Colon (tissue), 2 donors: ENCODE results near the gene SERPINA4.
"Not testable (repeated sequence)": the region's sequence is repeated elsewhere in the genome, so short reads cannot be mapped to it uniquely, and the experiment has no call there.

Experiments
- FAIRE-seq: peaks from 2 replicates; lab custom pipeline; 2012; peaks lifted over from hg19 to GRCh38; lab: Jason Lieb, UNC
- donor health status: control.
- donor health status: control.

The SERPINA4 gene

DNA sequence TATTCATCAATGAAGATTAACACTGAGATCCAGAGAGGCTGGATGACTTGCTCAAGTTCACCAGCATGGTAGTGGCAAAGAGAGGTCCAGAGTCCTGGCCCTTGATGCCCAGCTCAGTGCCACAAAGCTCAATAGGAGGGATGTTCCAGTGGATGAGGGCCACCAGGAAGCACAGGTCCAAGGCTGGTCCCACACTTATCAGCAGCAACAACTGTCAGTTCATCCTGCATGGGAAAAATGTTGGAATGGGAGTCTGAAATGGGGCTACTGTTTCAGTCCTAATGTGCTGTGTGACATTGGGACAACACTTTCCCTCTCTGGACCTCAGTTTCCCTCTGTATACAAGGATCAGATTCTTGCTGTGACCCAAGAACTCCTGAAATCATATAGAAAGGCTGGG, 31.2 kb downstream of the SERPINA4 start:
- FAIRE-seq = no peak

DNA sequence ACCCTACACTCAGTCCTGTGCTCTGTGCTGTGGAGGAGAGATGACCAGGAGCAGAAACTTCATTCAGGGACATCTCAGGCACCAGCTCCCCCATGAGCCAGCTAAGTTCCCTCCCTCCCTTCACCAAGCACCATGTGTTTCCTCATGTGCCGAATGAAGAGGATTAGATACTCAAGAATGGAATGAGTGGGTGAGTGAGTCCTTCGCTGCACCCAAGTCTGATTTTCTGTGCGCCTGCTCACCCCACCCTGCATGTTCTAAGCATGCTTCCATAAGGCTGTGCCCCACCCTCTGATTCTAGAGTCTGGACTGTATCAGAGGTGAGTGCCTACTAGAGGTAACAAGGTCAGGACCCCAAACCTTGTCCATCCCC, 32.1 kb downstream of the SERPINA4 start:
- FAIRE-seq = no peak

DNA sequence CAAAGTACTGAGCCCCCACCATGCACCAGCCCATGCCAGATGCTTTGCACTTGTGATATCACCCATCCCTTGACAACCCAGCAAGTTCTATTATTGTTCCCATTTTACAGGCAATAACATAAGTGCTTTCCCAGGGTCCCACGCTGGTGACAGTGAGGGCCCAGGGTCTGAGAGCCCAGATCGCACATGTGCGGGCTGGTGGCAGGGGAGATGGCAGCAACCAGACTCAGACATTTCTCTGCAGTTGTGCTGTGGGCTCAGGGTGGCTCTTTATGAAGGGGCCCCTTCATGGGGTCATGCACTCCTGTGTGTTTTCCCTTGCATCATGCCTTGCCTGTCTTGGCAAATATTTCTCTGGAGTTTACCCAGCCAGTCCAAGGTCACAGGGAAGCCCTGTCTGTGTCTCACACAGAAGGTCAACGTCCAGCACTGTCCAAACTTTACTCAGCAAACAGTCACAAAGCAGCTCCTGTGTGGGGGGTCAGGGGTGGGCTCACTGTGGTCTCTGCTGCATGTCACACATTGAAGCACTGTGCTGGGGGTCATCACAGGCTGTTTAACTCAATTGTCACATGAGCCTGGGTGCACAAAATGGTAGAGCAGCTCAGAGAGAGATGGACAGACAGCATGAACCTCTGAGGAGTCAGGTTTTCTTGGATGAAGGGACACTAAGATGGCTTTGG, 32.6 kb downstream of the SERPINA4 start:
- FAIRE-seq = no peak

DNA sequence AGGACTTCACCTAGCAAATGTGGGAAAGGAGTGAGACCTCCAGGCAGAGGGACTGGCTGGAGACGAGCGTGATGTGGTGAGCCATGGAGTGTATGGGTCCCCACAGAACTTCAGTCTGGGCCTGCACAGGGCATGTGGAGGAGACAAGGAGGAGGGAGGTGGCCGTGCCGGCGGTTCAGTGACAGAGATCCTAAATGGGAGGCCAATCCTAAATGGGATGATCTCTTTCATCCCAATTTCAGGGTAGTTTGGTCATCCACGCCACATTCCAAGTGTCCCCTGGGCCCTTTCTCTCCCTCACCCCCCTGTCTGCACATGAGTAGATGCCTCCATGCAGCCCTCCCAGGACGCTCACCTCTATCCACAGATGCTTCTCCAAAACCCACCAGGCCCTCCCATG, 33.2 kb downstream of the SERPINA4 start:
- FAIRE-seq = no peak

DNA sequence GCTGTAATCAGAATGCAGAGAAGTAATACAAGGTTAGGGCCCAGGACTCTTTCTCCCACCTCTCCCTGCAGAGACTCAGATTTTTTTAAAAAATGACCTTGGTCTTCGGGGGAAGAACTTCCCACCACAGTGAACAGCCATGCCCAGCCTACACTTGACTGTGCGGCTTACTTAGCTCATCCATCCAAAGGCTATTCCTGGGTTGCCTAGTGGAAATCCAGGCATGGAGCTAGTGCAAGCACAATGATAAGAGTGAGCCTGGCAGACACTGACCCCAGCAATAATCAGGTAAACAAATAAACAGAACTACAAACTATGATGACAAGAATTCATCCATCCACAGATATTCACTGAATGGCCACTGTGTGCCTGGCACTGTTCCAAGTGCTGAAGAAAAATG, 34.7 kb downstream of the SERPINA4 start:
- FAIRE-seq = no peak

DNA sequence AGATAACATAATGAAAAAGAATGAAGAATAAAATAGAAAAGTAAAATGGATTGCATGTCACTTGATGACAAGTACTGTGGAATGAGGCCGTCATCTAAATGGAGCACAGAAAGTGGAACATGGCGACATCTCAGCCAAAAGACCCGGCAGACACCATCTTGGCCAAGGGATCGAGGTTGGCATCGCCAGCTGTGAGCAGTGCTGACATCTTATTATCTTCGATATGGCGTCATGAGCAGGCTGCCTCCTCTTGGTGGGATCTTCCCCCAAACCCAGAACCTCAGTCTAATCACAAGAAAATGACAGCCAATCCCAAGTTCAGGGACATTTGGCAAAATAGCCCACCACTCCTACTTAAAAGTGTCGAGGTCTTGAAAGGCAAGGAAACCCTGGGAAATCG, 35.1 kb downstream of the SERPINA4 start:
- no peak for FAIRE-seq

DNA sequence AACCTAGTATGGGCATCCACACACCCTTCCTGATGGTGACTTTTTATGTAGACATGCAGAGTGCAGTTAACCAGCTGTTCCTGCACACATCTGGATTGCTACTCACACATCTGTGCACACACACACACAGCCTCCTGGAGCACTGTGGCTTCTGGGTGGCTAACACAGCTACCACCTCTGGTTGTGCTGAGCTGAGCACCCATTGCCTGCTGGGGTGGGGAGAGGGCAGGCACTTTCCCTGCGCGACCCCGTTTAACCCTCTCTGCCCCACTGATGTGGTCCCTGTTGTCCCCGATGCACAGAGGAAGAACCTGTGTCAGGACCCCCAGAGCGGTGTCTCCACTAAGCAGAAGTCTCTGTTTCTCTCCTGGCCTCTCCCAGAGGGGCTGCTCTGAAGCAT, 36.5 kb downstream of the SERPINA4 start:
- no peak for FAIRE-seq

DNA sequence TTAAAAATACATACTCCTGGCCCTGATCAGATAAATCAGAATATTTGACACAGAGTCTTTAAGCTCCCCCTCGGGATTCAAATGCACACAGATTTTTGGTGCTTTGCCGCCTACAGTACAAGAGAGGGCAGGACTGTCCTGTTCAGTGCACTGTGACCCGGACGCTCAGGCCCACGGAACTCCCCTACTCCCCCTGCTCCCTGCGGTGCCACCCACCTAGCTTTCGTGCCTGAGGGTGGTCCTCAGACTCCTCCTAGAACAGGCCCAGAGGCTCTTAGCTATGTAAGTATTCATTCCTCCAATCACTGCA, 37.2 kb downstream of the SERPINA4 start:
- FAIRE-seq = no peak

DNA sequence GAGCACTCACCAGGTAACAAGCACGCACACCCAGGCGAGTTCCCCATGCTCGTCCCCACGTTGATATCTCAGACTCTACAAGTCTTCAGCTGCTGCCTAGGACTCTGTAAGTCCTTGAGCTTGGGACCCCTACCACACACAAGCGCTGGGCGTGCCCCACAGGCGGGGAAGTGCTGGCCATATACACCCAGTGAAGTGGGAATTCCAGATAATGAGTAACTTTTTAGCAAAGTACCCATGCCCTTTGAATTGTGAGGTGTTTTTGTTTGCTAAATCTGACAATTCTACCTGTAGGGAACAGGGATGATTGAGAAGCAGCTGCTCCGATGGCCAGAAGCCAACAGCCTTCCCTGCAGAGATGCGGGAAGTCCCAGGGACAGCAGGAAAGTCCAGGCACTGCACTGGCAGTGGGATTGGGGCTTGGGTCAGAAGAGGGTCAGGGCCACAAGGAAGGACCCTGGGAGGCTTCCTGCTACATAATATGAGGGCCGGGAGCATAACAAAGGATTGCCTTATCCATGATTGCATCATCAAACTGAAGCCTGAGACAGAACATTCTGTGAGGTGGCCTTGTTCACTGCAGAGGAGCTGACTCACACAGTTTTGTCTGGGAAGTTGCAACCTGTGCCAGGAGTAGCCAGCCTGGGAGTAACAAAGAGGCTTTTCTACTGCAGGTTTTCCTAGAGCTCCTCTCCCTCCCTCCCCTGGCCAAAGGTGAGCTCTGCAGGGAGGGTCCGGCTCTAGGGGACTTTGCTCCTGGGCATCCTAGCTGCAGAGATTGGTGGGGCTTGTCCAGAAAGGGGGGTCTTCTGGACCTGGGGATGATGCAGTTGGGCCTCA, 37.8 kb downstream of the SERPINA4 start:
- FAIRE-seq = no peak

DNA sequence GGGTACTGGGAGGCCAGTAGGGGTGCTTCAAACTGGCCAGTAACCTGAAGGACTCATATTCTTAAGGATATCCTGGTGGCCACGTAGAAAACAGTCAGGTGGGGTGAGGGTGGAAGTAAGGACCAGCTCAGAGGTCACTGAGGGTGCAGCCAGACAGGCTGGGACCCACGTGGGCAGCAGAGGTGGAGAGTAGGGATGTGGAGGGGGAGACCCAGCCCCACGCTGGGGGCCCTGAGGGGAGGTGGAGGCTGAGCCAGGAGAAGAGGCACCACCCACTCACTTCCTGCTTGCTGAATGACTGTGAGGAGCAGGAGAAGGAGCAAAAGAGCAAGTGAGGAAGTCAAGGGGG, 38.4 kb downstream of the SERPINA4 start:
- no peak for FAIRE-seq

DNA sequence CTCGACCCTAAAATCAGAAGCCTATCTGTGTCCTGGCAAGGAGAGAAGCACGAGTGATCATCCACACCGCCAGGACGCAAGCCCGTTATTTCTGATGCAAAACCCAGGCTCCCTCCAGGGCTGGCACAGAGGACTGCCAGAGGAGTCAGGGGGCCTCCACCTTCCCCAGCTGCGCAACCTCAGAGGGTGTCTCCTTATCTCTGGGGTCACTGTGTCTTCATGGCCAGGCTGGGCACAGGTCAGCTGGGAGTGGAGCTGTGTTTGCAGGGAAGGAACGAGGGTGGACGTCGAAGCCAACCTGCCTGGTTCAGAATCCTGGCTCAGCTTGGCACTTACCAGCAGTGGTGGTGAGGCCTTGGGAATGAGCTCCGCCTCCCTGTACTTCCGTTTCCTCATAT, 38.9 kb downstream of the SERPINA4 start:
- no peak for FAIRE-seq

DNA sequence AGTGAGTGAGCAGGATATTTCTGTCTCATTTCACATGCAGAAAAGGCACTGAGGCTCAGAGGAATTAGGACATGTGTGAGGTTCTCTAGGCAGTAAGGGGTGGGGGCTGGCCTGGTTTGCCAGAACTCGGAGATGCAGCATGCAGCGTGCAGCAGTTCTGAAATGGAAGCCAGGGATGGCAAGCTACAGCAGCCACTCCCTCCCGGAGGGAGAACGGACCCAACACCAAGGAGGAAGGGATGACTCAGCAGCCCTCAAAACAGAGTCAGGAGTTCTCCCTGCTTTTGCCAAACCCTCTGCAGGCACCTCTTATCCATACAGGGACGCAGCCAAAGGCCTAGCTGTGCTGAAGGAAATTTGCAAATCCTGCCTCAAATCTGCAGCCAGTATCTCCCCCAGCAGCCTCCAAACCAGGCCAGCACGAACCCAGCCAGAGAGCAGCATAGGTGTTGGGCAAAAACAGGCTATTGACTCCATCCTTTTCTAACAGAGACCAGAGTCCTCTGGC, 40.7 kb downstream of the SERPINA4 start:
- FAIRE-seq = no peak

DNA sequence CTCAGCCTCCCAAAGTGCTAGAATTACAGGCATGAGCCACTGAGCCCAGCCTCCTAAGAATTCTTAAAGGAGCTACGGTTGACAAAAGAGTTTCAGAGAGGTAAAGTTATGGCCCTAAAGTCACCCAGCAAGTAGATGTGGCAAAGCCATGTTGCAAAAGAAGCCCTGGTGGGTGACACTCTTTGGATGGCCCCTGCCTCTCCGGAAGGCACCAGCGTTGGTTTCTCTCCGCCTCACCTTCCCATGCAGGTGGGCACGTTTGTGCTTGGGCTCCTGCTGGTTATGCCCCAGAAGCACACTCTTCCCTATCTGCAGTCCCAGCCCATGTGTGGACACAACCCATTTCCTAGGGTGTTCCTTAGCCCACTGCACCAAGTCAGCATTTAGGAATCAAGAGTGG, 41.5 kb downstream of the SERPINA4 start:
- no peak for FAIRE-seq

DNA sequence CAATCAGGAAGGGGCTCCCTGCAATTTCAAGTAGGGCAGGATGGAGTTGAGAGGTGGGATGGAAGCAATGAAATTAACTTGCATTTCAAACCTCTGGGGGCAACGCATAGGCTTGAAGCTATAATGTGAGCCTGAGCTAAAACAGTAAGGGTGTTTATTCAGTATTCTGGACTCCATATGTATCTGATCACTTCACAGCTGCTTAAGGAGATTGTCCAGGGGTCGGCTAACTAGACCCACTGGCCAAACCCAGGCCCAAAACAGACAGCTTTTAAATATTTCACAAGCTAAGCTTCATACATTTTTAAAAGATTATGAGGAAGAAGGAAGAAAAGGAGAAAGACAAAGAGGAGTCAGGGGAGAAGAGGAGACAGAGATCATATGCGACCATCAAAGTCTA, 44.1 kb downstream of the SERPINA4 start:
- FAIRE-seq = no peak

DNA sequence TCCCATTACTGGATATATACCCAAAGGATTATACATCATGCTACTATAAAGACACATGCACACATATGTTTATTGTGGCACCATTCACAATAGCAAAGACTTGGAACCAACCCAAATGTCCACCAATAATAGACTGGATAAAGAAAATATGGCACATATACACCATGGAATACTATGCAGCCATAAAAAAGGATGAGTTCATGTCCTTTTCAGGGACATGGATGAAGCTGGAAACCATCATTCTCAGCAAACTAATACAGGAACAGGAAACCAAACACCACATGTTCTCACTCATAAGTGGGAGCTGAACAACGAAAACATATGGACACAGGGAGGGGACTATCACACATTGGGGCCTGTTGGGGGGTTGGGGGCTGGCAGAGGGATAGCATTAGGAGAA, 47.7 kb downstream of the SERPINA4 start:
- not testable (repeated sequence) for FAIRE-seq

DNA sequence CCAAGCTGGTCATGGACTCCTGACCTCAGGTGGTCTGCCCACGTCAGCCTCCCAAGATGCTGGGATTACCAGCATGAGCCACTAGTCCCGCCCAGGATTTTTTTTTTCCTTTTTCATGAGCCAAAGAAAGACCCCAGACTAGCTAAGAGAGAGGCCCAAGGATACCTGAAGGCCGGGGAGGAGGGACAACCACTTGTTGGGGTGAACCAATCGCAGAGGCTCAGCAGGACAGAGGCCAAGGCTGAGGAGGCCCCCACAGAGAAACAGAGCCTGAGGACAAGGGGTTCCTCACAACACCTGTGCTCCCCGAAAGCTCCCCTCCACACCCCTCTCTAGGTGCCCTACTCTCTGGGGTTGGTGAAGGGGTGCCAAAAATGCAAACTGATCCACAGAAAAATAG, 49.9 kb downstream of the SERPINA4 start:
- no peak for FAIRE-seq

DNA sequence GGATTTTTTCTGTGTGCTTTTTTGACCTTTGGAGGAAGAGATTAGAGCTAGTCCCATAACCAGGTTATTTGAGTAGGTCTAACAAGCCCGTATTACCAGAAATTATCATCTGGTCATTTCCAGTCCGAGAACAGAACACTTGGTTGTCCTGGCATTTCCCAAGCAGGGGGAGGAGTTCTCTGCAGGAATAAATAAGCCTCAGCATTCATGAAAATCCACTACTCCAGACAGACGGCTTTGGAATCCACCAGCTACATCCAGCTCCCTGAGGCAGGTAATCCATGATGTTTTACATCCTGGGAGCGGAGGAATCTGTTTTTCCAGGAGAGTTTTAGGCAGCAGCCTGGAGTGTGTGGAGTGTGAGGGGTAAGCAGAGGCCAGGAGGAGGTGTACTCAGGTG, 50.9 kb downstream of the SERPINA4 start, which contains the start of gene SERPINA3:
SERPINA3 (plus strand) TSS at position 218 of the 400 bp plus-strand sequence. CDS start 2,051 bp downstream, outside the sequence.
- FAIRE-seq = no peak

DNA sequence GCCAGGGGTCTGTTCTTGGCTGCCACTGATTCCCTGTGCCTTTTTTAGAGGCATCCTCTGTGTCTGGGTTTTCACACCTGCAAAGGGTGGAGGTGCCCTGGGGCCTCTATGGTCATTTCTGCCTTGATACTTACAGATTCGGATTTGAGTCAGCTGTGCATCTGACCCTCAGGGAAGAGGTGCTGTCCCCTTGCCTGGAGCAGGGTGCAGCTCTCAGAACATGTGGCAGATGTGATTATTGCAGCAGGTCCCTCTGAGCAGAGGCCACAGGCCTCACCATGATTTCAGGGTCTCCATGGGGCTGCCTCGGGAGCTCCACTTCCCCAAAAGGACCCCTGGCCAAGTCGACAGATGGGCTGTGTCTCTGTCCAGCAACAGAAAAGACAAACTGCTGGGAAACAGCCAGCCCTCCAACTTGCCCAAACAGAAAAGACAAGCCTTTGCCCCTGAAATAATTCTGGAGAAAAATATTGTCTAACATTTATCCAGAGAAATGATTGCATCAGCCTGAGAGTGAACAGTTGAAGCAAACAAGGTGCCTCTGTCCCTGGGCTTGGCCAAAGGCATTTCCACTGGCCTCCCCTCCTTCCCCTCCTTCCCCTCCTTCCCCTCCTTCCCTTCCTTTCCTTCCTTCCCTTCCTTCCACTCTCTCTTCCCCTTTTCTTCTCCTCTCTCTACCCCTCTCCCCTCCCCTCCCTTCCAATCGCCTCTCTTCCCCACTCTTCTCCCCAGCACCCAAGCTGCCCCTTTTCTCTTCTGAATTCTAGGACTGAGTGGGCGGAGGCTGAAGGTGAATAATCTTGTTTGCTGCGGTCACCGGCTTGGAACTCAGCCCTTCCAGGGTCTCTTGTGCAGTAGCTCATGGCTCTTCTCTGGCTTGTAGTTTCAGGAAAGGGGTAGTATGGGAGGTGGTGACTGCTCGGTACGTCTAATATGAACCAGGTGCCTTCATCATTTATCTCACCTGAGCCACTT, 51.6 kb downstream of the SERPINA4 start:
- no peak for FAIRE-seq

DNA sequence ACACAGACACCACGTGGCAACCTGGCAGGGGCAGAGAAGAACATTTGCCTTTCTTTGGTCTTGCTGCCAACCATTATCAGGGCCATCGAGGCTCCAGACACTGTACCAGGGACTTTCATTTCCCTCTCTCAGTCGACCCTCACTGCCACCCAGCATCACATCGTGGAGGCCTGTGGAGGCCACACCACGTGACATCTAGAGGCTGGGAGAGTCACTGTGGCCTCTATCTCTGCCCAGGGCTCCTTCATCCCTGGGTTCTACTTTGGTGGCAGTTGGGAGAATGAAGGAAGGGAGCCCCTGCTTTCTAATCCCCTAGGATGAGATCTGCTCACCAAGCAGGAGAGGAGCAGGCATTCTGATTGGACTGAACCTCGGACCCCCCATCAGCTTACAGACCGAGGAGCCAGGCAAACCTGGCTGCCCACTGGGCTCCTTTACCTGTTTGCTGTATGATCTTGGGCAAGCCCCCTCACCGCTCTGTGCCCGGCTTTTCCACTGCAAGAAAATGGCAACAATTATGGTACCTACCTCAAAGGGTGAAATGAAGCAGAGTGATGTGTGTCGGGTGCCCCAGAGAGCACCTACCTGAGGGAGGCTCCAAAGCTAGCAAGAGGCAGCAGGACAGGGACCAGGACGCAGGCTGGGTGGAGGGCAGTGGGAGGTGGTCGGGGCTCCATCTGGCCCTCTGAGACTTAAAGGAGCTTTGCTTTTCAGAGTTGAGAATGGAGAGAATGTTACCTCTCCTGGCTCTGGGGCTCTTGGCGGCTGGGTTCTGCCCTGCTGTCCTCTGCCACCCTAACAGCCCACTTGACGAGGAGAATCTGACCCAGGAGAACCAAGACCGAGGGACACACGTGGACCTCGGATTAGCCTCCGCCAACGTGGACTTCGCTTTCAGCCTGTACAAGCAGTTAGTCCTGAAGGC, 52.7 kb downstream of the SERPINA4 start:
- no peak for FAIRE-seq

DNA sequence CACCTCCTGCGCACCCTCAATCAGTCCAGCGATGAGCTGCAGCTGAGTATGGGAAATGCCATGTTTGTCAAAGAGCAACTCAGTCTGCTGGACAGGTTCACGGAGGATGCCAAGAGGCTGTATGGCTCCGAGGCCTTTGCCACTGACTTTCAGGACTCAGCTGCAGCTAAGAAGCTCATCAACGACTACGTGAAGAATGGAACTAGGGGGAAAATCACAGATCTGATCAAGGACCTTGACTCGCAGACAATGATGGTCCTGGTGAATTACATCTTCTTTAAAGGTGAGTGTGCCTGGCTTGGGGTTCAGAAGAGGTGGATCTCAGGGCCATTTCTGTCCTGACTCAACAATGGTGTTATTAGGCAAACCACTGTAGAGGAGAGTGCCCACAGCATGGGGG, 53.6 kb downstream of the SERPINA4 start:
- no peak for FAIRE-seq

DNA sequence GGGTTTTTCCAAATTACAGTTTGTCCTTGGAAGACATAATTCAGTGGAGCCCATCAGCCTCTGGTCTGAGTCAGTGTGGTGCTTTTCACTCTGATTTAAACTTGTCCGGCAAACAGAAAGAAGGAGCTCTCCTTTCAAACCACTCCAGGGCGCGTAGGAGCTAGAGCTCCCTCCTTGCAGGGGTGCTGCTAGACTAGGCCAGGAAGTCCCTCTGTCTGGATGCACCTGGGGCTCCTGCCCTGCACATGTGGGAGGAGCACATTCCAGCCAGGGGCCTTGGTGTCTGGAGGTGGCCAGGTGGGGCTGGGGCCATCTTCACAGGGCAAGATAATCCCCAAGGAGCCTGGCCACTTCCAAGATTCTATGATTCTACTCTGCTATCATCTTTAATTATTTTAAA, 54.0 kb downstream of the SERPINA4 start:
- FAIRE-seq = no peak
